ENCODE results near the gene CACNG6. TPM values are rescaled to one million over a fixed set of nuclear protein-coding genes. Genes with fewer than 3 reads are reported as not detected.

CACNG6 gene
- total RNA-seq, 4 donors from 2014 or later: 25.2 to 50.3 (median 31.0) TPM

- DNase-seq: no peak
- H3K4me1 ChIP-seq: no peaks in the 10 kb centered on the region
- TF ChIP-seq CTCF (IDR thresholded peaks at IDR 0.05 in 4 of 5, conservative IDR thresholded peaks at IDR 0.05 in 1 of 5): no peak
- no peak for TF ChIP-seq POLR2A (IDR thresholded peaks at IDR 0.05)
- H3K36me3 ChIP-seq: no peaks in the 10 kb centered on the region
- peaks cover 0 to 3% (median 0%) of the 10 kb centered on the region in 3 donors for H3K27me3 ChIP-seq
- in situ Hi-C loops (cut with MboI; ENCODE audit: low sequenced_read_pairs in 4 of 4): no loop called here
- no peak for ATAC-seq
- H3K27ac ChIP-seq: no peak overlapping the region
- no peaks in the 10 kb centered on the region for H3K9me3 ChIP-seq
- H3K4me3 ChIP-seq: no peak overlapping the region
- intact Hi-C loops (cut with DNase I; ENCODE audit: low total_unique reads): no loop called here
Observed at GRCh38 chr19:54045771-54046170, 54.3 kb downstream of the CACNG6 start.

- TF ChIP-seq POLR2A (IDR thresholded peaks at IDR 0.05): no peak
- no peak for TF ChIP-seq CTCF (IDR thresholded peaks at IDR 0.05 in 4 of 5, conservative IDR thresholded peaks at IDR 0.05 in 1 of 5)
- Histone ChIP-seq H3K27me3 (peaks cover 0 to 3% (median 0%) of the 10 kb centered on the region in 3 donors), H3K36me3 (no peaks in the 10 kb centered on the region), H3K4me3 (no peak overlapping the region), H3K4me1 (no peaks in the 10 kb centered on the region), H3K27ac (no peak overlapping the region), H3K9me3 (no peaks in the 10 kb centered on the region)
- ATAC-seq (no peak), DNase-seq (no peak)
- intact Hi-C loops (cut with DNase I; ENCODE audit: low total_unique reads) (no loop called here), in situ Hi-C loops (cut with MboI; ENCODE audit: low sequenced_read_pairs in 4 of 4) (no loop called here)
Observed at GRCh38 chr19:54047616-54048015, 56.2 kb downstream of the CACNG6 start.

MicroRNA genes within 50 kb of the gene (microRNA counts, 767-probe panel; counts per million panel counts)
- microRNA hsa-miR-935: 356 to 448 counts per million in 2 donors

Other genes starting within 250 kb of the CACNG6 start
- gene NLRP12, start 167.3 kb upstream of the CACNG6 start, total RNA-seq: under 1 TPM in 3 of 4 donors, not detected in 1; 0.31 to 0.52 (median 0.35) TPM
- 10 to 100 TPM in 2 of 4 donors, 1 to 10 TPM in 2; 4.5 to 12.6 (median 8.8) TPM for gene MYADM, start 123.8 kb upstream of the CACNG6 start, total RNA-seq
- not detected for gene PRKCG, start 109.4 kb upstream of the CACNG6 start, total RNA-seq
- gene CACNG7, start 82.4 kb upstream of the CACNG6 start, total RNA-seq: not detected
- under 1 TPM; 0.02 to 0.10 (median 0.05) TPM for gene CACNG8, start 28.7 kb upstream of the CACNG6 start, total RNA-seq
- not detected for gene VSTM1, start 72.3 kb downstream of the CACNG6 start, total RNA-seq
- gene TARM1, start 89.7 kb downstream of the CACNG6 start, total RNA-seq: not detected
- gene OSCAR, start 109.2 kb downstream of the CACNG6 start, total RNA-seq: 1 to 10 TPM in 1 of 4 donors, under 1 TPM in 2, not detected in 1; 0.29 to 3.0 (median 0.69) TPM
- gene NDUFA3, start 111.2 kb downstream of the CACNG6 start, total RNA-seq: 10 to 100 TPM; 29.5 to 84.9 (median 60.6) TPM
- 10 to 100 TPM in 3 of 4 donors, 1 to 10 TPM in 1; 7.5 to 18.1 (median 17.5) TPM for gene TFPT, start 124.0 kb downstream of the CACNG6 start, total RNA-seq
- gene PRPF31, start 124.1 kb downstream of the CACNG6 start, total RNA-seq: 10 to 100 TPM; 26.6 to 39.4 (median 37.2) TPM
- 10 to 100 TPM in 2 of 4 donors, 1 to 10 TPM in 2; 5.1 to 14.0 (median 10.2) TPM for gene CNOT3, start 146.1 kb downstream of the CACNG6 start, total RNA-seq
- 10 to 100 TPM in 3 of 4 donors, 1 to 10 TPM in 1; 6.5 to 14.2 (median 11.9) TPM for gene LENG1, start 168.1 kb downstream of the CACNG6 start, total RNA-seq
- gene TMC4, start 181.5 kb downstream of the CACNG6 start, total RNA-seq: 1 to 10 TPM in 1 of 4 donors, under 1 TPM in 1, not detected in 2; 0.87 to 1.6 TPM
- gene MBOAT7, start 197.9 kb downstream of the CACNG6 start, total RNA-seq: 10 to 100 TPM; 11.6 to 36.4 (median 19.3) TPM
- 10 to 100 TPM; 40.9 to 48.9 (median 43.9) TPM for gene TSEN34, start 199.7 kb downstream of the CACNG6 start, total RNA-seq
- gene RPS9, start 209.2 kb downstream of the CACNG6 start, total RNA-seq: 1,000 to 10,000 TPM; 1,002 to 1,381 (median 1,253) TPM
- 1 to 10 TPM in 2 of 4 donors, under 1 TPM in 1, not detected in 1; 0.51 to 7.1 (median 3.6) TPM for gene LILRB3, start 231.4 kb downstream of the CACNG6 start, total RNA-seq

All from gastrocnemius medialis (tissue), 4 donors.